ENCODE data around the gene MAGED2.
A peak's percentile ranks its signal among the peaks of the same experiment; 100 is the strongest.
"Not testable (repeated sequence)": the region's sequence is repeated elsewhere in the genome, so short reads cannot be mapped to it uniquely, and the experiment has no call there.

Gene MAGED2

GRCh38 chrX:54807524-54808108, at the start of gene MAGED2:
MAGED2 (plus strand) TSS chrX:54807745; CDS start chrX:54809332, 1,587 bp downstream.
- DNase-seq (ENCODE audit: low spot score in 2 of 2) (peak in 1 of 2 donors; percentile 24), ATAC-seq (replicated peaks; ENCODE audit: extremely low read depth, poor library complexity, severe bottlenecking) (peak; percentile 67)
- Mint-ChIP-seq H3K9me3 (no peaks in the 10 kb centered on the region), H3K4me1 (peaks cover 26% of the 10 kb centered on the region), H3K27ac (ENCODE audit: low read depth) (peak within 1 kb of the TSS; percentile 97), H3K27me3 (no peaks in the 10 kb centered on the region), H3K4me3 (peak within 1 kb of the TSS; percentile 88), H3K36me3 (ENCODE audit: insufficient read depth) (peaks cover 31% of the 10 kb centered on the region)

- H3K9me3 Mint-ChIP-seq = no peaks in the 10 kb centered on the region
- DNase-seq (ENCODE audit: low spot score in 2 of 2) = no peak
- no peak overlapping the region for H3K4me3 Mint-ChIP-seq
- peaks cover 26% of the 10 kb centered on the region for H3K27me3 Mint-ChIP-seq
- H3K4me1 Mint-ChIP-seq = no peaks in the 10 kb centered on the region
- H3K27ac Mint-ChIP-seq (ENCODE audit: low read depth) = no peak overlapping the region
- H3K36me3 Mint-ChIP-seq (ENCODE audit: insufficient read depth) = peaks cover 2% of the 10 kb centered on the region
- ATAC-seq (replicated peaks; ENCODE audit: extremely low read depth, poor library complexity, severe bottlenecking) = no peak
Observed at GRCh38 chrX:54758114-54759055, 49.2 kb upstream of the MAGED2 start.

- H3K27ac Mint-ChIP-seq (ENCODE audit: low read depth); H3K9me3 Mint-ChIP-seq; ATAC-seq (replicated peaks; ENCODE audit: extremely low read depth, poor library complexity, severe bottlenecking); H3K36me3 Mint-ChIP-seq (ENCODE audit: insufficient read depth); H3K4me3 Mint-ChIP-seq; DNase-seq (ENCODE audit: low spot score in 2 of 2): not testable (repeated sequence)
- Mint-ChIP-seq H3K27me3 (peaks cover 16% of the 10 kb centered on the region), H3K4me1 (peaks cover 19% of the 10 kb centered on the region)
Observed at GRCh38 chrX:54774391-54775094, 33.0 kb upstream of the MAGED2 start.

- DNase-seq (ENCODE audit: low spot score in 2 of 2) = no peak
- H3K9me3 Mint-ChIP-seq = no peaks in the 10 kb centered on the region
- peaks cover 5% of the 10 kb centered on the region for H3K27me3 Mint-ChIP-seq
- H3K36me3 Mint-ChIP-seq (ENCODE audit: insufficient read depth) = no peaks in the 10 kb centered on the region
- H3K4me1 Mint-ChIP-seq = peaks cover 19% of the 10 kb centered on the region
- H3K4me3 Mint-ChIP-seq = no peak overlapping the region
- H3K27ac Mint-ChIP-seq (ENCODE audit: low read depth) = no peak overlapping the region
- ATAC-seq (replicated peaks; ENCODE audit: extremely low read depth, poor library complexity, severe bottlenecking) = no peak
Observed at GRCh38 chrX:54776061-54776460, 31.5 kb upstream of the MAGED2 start.

GRCh38 chrX:54776987-54777672, 30.4 kb upstream of the MAGED2 start:
- peak; percentile 28 for ATAC-seq (replicated peaks; ENCODE audit: extremely low read depth, poor library complexity, severe bottlenecking)
- Mint-ChIP-seq H3K36me3 (ENCODE audit: insufficient read depth) (no peaks in the 10 kb centered on the region), H3K9me3 (no peaks in the 10 kb centered on the region), H3K4me3 (no peak overlapping the region), H3K27me3 (no peaks in the 10 kb centered on the region), H3K27ac (ENCODE audit: low read depth) (no peak overlapping the region), H3K4me1 (peaks cover 19% of the 10 kb centered on the region)
- DNase-seq (ENCODE audit: low spot score in 2 of 2) = no peak

GRCh38 chrX:54785901-54786300, 21.6 kb upstream of the MAGED2 start:
- no peaks in the 10 kb centered on the region for H3K9me3 Mint-ChIP-seq
- no peak for DNase-seq (ENCODE audit: low spot score in 2 of 2)
- no peaks in the 10 kb centered on the region for H3K27me3 Mint-ChIP-seq
- H3K27ac Mint-ChIP-seq (ENCODE audit: low read depth) = no peak overlapping the region
- H3K4me1 Mint-ChIP-seq = no peaks in the 10 kb centered on the region
- no peaks in the 10 kb centered on the region for H3K36me3 Mint-ChIP-seq (ENCODE audit: insufficient read depth)
- H3K4me3 Mint-ChIP-seq = no peak overlapping the region
- no peak for ATAC-seq (replicated peaks; ENCODE audit: extremely low read depth, poor library complexity, severe bottlenecking)

GRCh38 chrX:54786967-54787366, 20.6 kb upstream of the MAGED2 start:
- Mint-ChIP-seq H3K36me3 (ENCODE audit: insufficient read depth) (no peaks in the 10 kb centered on the region), H3K4me1 (no peaks in the 10 kb centered on the region), H3K27me3 (no peaks in the 10 kb centered on the region), H3K4me3 (no peak overlapping the region), H3K9me3 (no peaks in the 10 kb centered on the region), H3K27ac (ENCODE audit: low read depth) (no peak overlapping the region)
- no peak for ATAC-seq (replicated peaks; ENCODE audit: extremely low read depth, poor library complexity, severe bottlenecking)
- no peak for DNase-seq (ENCODE audit: low spot score in 2 of 2)

- ATAC-seq (replicated peaks; ENCODE audit: extremely low read depth, poor library complexity, severe bottlenecking) = no peak
- H3K27ac Mint-ChIP-seq (ENCODE audit: low read depth) = no peak overlapping the region
- H3K27me3 Mint-ChIP-seq = no peaks in the 10 kb centered on the region
- H3K36me3 Mint-ChIP-seq (ENCODE audit: insufficient read depth) = no peaks in the 10 kb centered on the region
- H3K4me1 Mint-ChIP-seq = no peaks in the 10 kb centered on the region
- DNase-seq (ENCODE audit: low spot score in 2 of 2) = no peak
- no peaks in the 10 kb centered on the region for H3K9me3 Mint-ChIP-seq
- no peak overlapping the region for H3K4me3 Mint-ChIP-seq
Observed at GRCh38 chrX:54788446-54788845, 19.1 kb upstream of the MAGED2 start.

- not testable (repeated sequence) for H3K9me3 Mint-ChIP-seq
Observed at GRCh38 chrX:54789405-54789804, 18.1 kb upstream of the MAGED2 start.

GRCh38 chrX:54794028-54794427, 13.5 kb upstream of the MAGED2 start:
- no peak for DNase-seq (ENCODE audit: low spot score in 2 of 2)
- H3K27ac Mint-ChIP-seq (ENCODE audit: low read depth) = no peak overlapping the region
- no peaks in the 10 kb centered on the region for H3K9me3 Mint-ChIP-seq
- H3K36me3 Mint-ChIP-seq (ENCODE audit: insufficient read depth) = no peaks in the 10 kb centered on the region
- no peak overlapping the region for H3K4me3 Mint-ChIP-seq
- H3K27me3 Mint-ChIP-seq = no peaks in the 10 kb centered on the region
- ATAC-seq (replicated peaks; ENCODE audit: extremely low read depth, poor library complexity, severe bottlenecking) = no peak
- H3K4me1 Mint-ChIP-seq = no peaks in the 10 kb centered on the region

More at GRCh38 chrX:54789405-54789804, 18.1 kb upstream of the MAGED2 start:
- ATAC-seq (replicated peaks; ENCODE audit: extremely low read depth, poor library complexity, severe bottlenecking); H3K4me1 Mint-ChIP-seq; DNase-seq (ENCODE audit: low spot score in 2 of 2); H3K27ac Mint-ChIP-seq (ENCODE audit: low read depth); H3K4me3 Mint-ChIP-seq; H3K27me3 Mint-ChIP-seq; H3K36me3 Mint-ChIP-seq (ENCODE audit: insufficient read depth): not testable (repeated sequence)

- H3K4me3 Mint-ChIP-seq = no peak overlapping the region
- H3K9me3 Mint-ChIP-seq = no peaks in the 10 kb centered on the region
- no peak overlapping the region for H3K27ac Mint-ChIP-seq (ENCODE audit: low read depth)
- no peaks in the 10 kb centered on the region for H3K27me3 Mint-ChIP-seq
- DNase-seq (ENCODE audit: low spot score in 2 of 2) (no peak), ATAC-seq (replicated peaks; ENCODE audit: extremely low read depth, poor library complexity, severe bottlenecking) (no peak)
- no peaks in the 10 kb centered on the region for H3K4me1 Mint-ChIP-seq
- H3K36me3 Mint-ChIP-seq (ENCODE audit: insufficient read depth) = no peaks in the 10 kb centered on the region
Observed at GRCh38 chrX:54794795-54795194, 12.8 kb upstream of the MAGED2 start.

GRCh38 chrX:54798137-54798536, 9.4 kb upstream of the MAGED2 start, which contains the start of gene ITIH6:
ITIH6 (minus strand) TSS chrX:54798255; CDS start chrX:54798210, 45 bp downstream.
- H3K36me3 Mint-ChIP-seq (ENCODE audit: insufficient read depth) = no peaks in the 10 kb centered on the region
- DNase-seq (ENCODE audit: low spot score in 2 of 2) (no peak), ATAC-seq (replicated peaks; ENCODE audit: extremely low read depth, poor library complexity, severe bottlenecking) (no peak)
- H3K27me3 Mint-ChIP-seq = no peaks in the 10 kb centered on the region
- no peak within 1 kb of the TSS for H3K27ac Mint-ChIP-seq (ENCODE audit: low read depth)
- H3K9me3 Mint-ChIP-seq = no peaks in the 10 kb centered on the region
- no peak within 1 kb of the TSS for H3K4me3 Mint-ChIP-seq
- H3K4me1 Mint-ChIP-seq = no peaks in the 10 kb centered on the region

All from central memory CD8-positive, alpha-beta T cell (primary cell).